ENCODE results near the gene LIPC. TPM values are rescaled to one million over a fixed set of nuclear protein-coding genes. Genes with fewer than 3 reads are reported as not detected.

Gene LIPC
- polyA plus RNA-seq, 1 donor (not counting 4 experiments of a cell fraction or from before 2014, with no cell fraction given), result not detected

GRCh38 chr15:58459560-58459959 is 27.8 kb downstream of the LIPC start:
- Histone ChIP-seq H3K4me1 (ENCODE audit: control insufficient read depth, extremely low read depth, insufficient read depth, low read length) (peaks cover 24% of the 10 kb centered on the region), H3K4me3 (ENCODE audit: control insufficient read depth in 2 of 3, extremely low read depth in 1 of 3, insufficient read depth in 2 of 3, low read depth in 1 of 3, low read length in 3 of 3) (no peak overlapping the region), H3K36me3 (ENCODE audit: control insufficient read depth in 2 of 2, extremely low read depth in 1 of 2, insufficient read depth in 2 of 2, low read length in 2 of 2) (peaks cover 0 to 1% of the 10 kb centered on the region in 2 experiments), H3K9me3 (ENCODE audit: control insufficient read depth, low read depth, low read length) (no peaks in the 10 kb centered on the region), H2AFZ (ENCODE audit: control insufficient read depth, low read length) (no peak overlapping the region), H3K27me3 (ENCODE audit: control insufficient read depth, extremely low read depth, insufficient read depth, low read length) (no peaks in the 10 kb centered on the region), H3K9ac (ENCODE audit: control insufficient read depth, extremely low read depth, insufficient read depth, low read length) (no peak overlapping the region), H3K79me2 (ENCODE audit: control insufficient read depth, insufficient read depth, low read length) (no peaks in the 10 kb centered on the region), H3K9me1 (ENCODE audit: control insufficient read depth, extremely low read depth, insufficient read depth, low read length) (no peaks in the 10 kb centered on the region), H3K27ac (ENCODE audit: control insufficient read depth, insufficient read depth, low read length) (no peak overlapping the region), H4K20me1 (ENCODE audit: control insufficient read depth, extremely low read depth, insufficient read depth, low read length) (no peaks in the 10 kb centered on the region), H3K4me2 (ENCODE audit: control insufficient read depth, extremely low read depth, insufficient read depth, low read depth, low read length) (no peak overlapping the region)
- no peak for FAIRE-seq
- no peak for TF ChIP-seq CTCF (optimal IDR thresholded peaks at IDR 0.05 in 1 of 3, IDR thresholded peaks at IDR 0.05 in 1 of 3, conservative IDR thresholded peaks at IDR 0.05 in 1 of 3; ENCODE audit: extremely low read depth in 1 of 3, insufficient read depth in 2 of 3, low read length in 3 of 3)
- TF ChIP-seq EZH2 (IDR thresholded peaks at IDR 0.05; ENCODE audit: low read length), result no peak
- dilution Hi-C loops (cut with MboI; ENCODE audit: extremely low pct_ligation_motif_present, low sequenced_read_pairs), result no loop called here
- DNase-seq (ENCODE audit: low read depth, low spot score), result no peak

GRCh38 chr15:58460116-58460790 is 28.5 kb downstream of the LIPC start:
- no peak overlapping the region for H2AFZ ChIP-seq (ENCODE audit: control insufficient read depth, low read length)
- FAIRE-seq (no peak), DNase-seq (ENCODE audit: low read depth, low spot score) (no peak)
- no peaks in the 10 kb centered on the region for H3K9me3 ChIP-seq (ENCODE audit: control insufficient read depth, low read depth, low read length)
- no peaks in the 10 kb centered on the region for H3K9me1 ChIP-seq (ENCODE audit: control insufficient read depth, extremely low read depth, insufficient read depth, low read length)
- H3K9ac ChIP-seq (ENCODE audit: control insufficient read depth, extremely low read depth, insufficient read depth, low read length), result no peak overlapping the region
- TF ChIP-seq EZH2 (IDR thresholded peaks at IDR 0.05; ENCODE audit: low read length) (no peak), CTCF (optimal IDR thresholded peaks at IDR 0.05 in 1 of 3, IDR thresholded peaks at IDR 0.05 in 1 of 3, conservative IDR thresholded peaks at IDR 0.05 in 1 of 3; ENCODE audit: extremely low read depth in 1 of 3, insufficient read depth in 2 of 3, low read length in 3 of 3) (no peak)
- H3K4me2 ChIP-seq (ENCODE audit: control insufficient read depth, extremely low read depth, insufficient read depth, low read depth, low read length), result no peak overlapping the region
- H3K4me1 ChIP-seq (ENCODE audit: control insufficient read depth, extremely low read depth, insufficient read depth, low read length), result peaks cover 24% of the 10 kb centered on the region
- H4K20me1 ChIP-seq (ENCODE audit: control insufficient read depth, extremely low read depth, insufficient read depth, low read length), result no peaks in the 10 kb centered on the region
- dilution Hi-C loops (cut with MboI; ENCODE audit: extremely low pct_ligation_motif_present, low sequenced_read_pairs), result no loop called here
- H3K79me2 ChIP-seq (ENCODE audit: control insufficient read depth, insufficient read depth, low read length), result no peaks in the 10 kb centered on the region
- no peaks in the 10 kb centered on the region for H3K27me3 ChIP-seq (ENCODE audit: control insufficient read depth, extremely low read depth, insufficient read depth, low read length)
- H3K27ac ChIP-seq (ENCODE audit: control insufficient read depth, insufficient read depth, low read length), result no peak overlapping the region
- no peak overlapping the region for H3K4me3 ChIP-seq (ENCODE audit: control insufficient read depth in 2 of 3, extremely low read depth in 1 of 3, insufficient read depth in 2 of 3, low read depth in 1 of 3, low read length in 3 of 3)
- H3K36me3 ChIP-seq (ENCODE audit: control insufficient read depth in 2 of 2, extremely low read depth in 1 of 2, insufficient read depth in 2 of 2, low read length in 2 of 2), result peaks cover 0 to 1% of the 10 kb centered on the region in 2 experiments
